HG03025 (cell line): Measurements from ENCODE around the gene HTT.

ENCODE experiments used
- ATAC-seq: cut with Tn5 transposase; IDR thresholded peaks from one replicate; pipeline ENCODE4 v1.9.1; 2021; ENCODE audit warnings: mild to moderate bottlenecking, moderate library complexity; ENCODE audit not compliant: unreplicated experiment, low FRiP score

Gene HTT

DNA sequence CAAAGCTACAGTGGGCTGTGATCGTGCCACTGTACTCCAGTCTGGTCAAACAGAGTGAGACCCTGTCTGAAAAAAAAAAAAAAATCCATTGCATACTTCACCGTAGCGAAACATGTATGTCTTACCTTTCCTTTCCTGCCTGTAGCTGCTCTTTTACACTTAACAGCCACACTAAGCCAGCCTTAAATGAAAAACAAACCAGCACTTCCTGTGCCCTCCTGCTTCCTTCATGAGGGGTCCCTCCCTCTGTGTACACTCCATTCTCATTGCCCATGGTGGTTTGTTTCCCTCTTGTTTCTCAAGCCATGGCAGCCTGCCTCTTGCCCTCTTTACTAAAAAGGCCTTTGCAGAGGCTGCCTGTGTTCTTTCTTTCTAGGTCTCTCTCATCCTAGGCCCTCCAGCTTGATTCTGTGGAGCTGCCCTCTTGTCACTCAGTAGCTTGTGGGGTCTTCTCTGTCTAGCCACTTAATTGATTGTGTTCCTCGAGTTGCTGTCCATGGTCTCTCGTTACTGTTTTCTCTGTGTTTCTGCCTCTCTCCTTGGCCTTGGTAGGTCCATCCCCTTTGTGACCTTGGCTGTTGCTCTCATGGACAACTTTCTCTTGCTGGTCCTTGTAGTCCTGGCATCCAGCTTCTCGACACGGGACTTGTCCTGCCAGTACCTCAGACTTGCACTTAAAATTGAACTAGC is 122.3 kb downstream of the HTT start:
- ATAC-seq, result no peak

DNA sequence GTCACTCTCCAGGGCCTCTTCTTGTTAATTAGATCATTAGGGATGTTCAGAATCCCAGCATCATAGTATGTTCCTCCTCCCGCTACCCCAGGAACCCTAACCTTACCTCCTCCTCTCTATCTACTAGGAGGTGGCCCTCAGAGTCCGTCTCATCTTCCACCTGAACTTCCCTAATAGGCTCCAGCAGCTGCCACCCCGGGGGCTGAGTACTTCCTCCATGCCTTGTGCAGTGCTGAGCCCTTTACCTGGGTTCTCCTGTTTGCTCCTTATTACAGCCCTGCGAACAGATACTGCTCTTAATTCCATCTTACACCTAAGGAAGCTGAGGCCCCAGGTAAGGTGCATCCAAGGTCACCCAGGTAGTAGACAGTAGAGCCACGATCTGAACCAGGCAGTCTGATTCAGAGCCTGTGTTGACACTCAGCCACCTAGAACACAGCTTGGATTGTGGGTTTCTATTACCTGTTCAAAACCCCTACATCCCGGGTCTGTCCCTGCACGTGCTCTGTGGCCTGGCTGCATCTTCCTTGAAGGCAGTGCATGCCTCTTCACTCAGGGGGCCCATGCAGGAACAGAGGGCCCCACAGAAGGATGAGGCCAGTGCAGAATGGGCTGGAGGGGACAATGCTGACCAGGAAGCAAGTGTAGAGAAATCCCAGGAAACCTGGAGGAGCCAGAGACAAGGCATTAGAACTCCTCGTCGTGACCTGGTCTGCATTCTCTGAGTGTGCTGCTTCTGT is 123.1 kb downstream of the HTT start:
- no peak for ATAC-seq

DNA sequence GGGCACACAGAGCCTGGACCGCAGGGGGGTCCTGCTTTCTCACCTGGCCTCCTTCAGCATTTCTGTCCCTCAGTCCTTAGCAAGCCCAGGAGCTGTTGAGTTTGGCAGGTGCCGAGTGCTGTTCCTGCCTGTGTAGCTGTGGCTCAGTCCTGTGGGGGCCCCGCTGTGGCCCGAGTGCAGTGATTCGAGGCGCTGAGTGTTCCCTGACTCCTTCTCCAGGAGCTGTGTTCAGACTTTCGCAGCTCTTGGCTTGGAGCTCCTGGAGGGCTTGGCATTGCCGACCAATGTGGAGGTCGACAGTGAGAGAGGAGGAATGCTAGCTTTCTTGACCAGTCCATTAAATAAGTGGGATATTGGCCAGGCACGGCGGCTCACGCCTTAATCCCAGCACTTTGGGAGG is 124.4 kb downstream of the HTT start:
- ATAC-seq, result no peak

DNA sequence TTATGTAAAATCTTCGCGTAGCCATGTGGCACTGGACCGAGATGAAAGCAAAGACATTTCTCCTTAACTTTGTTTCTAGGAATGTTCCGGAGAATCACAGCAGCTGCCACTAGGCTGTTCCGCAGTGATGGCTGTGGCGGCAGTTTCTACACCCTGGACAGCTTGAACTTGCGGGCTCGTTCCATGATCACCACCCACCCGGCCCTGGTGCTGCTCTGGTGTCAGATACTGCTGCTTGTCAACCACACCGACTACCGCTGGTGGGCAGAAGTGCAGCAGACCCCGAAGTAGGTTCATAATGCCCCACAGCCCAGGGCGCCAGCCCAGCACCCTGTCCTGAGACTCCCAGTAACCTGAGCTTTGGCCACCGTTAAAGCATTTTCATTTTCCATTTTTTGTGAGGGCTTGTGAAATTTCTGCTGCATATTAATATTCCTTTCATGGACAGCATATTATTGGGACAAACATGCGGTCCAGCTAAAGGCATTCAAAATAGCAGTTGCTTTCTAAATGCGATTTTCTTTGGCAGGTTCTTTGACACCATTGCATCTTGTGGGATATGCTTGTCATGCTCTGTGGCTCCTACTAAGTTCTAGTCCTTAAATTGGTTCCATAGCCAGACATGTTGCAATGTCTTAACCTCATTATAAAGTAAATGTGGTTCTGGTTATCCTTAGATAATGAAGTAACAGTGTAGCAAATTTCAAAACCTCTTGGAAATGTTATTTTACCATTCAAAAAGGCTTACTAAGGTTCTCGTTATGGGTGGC is 125.4 kb downstream of the HTT start:
- ATAC-seq, result no peak

DNA sequence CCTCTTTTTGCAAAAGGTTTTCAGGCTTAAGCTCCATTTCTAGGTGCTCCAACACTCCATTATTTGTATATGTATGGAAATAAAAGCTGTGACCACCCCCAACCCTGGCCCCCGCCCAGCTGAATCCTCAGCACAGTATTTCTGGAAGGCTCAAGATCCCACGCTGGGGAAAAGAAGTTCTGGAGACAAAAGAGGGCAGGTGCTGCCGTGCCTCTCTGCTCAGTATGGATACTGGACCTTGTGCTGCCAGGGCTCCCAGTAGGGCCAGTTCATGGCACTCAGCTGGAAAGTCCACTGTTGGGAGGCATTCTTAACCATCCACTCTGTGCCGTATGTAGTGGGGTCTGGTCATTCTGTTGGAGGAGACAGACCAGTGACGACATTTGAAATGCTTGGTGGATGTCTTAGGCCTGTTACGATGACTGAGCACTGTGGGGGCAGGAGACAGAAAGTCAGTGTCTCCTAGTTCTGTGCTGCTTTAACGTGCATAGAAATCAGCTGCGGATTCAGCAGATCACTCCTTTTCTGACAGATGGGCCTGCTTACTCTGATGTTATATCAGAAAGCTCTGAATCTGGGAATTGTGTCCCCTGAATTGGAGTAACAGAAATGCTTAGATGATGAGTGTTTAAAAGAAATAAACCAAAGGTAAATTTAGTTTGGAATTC is 126.1 kb downstream of the HTT start:
- ATAC-seq, result no peak

DNA sequence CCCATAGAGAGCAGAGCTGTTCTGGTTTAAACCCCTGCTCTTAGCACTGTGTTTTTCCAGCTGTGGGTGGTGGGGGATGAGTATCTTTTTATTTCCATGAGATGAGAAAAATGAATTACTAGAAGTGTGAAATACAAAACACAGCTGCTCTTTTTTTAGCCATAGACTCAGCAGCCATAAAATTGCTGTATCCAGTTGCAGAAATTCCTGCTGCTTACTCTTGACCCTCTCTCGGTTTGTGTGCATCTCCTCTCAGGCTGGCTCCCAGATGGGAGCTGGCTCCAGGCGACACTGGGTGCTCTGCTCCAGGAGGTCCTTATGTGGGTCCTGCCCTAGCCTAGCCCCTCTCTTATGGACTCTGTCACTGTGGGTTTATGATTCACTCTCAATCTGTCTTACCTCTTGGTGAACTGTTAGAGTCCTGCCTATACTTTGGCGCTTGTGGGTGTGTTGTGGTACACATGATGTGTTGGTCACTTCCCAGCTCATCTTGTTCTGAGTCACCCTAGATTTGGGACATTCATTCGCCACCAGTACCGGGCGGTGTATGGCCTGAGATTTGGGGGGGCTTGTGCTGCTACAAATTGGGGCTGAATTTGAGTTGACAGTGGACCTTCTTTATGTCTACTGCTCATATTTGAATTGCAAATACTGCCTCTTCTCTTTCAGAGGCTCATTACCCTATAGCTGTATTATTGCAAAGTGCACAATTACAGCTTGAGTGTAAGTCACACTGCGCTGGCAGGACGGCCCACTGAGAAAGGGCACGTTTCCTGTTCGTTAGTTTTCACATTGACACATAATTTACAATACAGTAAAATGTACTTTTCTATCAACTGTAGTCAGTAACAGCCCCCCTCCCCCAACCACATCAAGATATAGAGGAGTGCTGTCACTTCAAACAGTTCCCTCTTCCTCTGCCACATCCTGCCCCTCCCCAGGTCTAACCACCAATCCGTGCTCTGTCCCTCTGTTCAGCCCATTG is 127.5 kb downstream of the HTT start:
- no peak for ATAC-seq

DNA sequence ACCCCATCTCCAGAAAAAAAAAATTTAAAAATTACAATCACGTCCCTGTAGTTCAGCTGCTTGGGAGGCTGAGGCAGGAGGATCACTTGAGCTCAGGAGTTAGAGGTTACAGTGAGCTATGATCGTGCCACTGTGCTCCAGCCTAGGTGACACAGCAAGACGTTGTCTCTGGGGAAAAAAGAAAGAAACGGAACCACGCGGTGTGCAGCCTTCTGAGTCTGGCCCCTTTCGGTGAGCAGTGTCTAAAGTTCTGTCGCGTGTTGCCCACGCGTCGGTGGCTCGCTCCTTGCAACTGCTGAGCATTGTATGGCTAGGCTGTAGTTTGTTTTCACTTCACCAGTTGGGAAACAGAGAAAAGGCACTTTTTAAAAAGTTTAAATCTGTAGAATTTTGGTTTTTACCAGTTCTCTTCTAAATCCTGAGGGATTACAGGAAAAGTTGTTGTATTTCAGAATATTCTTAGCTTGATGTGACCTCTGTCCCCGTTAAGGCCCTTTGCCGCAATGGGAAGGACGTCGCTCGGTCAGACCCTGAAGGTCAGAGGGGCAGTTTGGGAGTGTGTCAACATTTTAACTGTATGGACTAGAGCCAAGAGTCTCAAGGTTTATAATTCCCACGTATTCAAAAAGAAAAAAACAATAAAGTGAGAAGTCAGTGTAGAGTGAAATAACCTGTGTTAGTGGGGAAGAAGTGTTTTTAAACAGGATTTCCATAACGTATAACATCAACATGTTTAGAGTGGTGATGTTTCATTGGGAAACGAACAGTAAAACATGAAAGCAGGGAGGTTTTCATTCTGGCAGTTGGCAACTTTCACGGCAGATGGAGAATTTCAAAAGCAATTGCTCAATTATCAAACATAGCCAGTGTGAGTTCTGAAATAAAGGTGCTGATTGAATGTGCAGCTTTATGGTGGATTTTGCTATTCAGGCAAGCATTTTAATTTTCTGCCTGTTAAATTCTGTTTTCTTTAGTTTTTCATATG is 128.6 kb downstream of the HTT start:
- ATAC-seq, result no peak

DNA sequence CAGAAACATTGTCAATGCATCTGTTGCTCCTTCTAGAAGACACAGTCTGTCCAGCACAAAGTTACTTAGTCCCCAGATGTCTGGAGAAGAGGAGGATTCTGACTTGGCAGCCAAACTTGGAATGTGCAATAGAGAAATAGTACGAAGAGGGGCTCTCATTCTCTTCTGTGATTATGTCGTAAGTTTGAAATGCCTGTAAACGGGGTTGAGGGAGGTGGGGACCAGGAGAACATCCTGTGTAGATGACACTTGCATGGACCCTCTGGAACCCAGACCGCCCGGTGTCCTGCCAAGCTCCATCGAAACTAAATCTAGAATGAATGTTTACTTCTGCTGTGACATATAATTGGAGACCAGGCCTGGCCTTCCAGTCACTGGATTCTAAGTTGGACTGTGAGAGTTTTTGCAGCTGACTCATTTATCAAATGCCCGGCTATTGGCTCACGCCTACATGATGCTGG is 129.5 kb downstream of the HTT start:
- ATAC-seq, result no peak

DNA sequence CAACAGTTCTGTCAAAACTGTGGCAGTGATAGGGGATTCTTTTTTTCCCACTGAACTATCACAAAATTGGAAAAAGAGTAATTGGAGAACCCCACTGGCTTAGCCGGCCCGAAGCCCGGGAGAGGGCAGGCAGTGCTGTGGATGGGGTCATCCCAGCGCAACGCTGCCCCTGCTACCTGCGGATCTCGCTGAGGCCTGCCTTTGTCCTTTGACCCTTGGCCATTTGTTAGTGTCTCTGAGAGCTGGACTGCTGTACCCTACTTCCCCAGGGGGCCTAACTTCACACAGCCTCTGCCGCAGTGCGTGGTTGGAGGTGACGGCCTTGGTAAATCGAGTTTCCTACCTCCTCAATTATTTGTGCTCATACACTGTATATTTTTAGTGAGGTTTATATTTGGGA is 131.5 kb downstream of the HTT start:
- ATAC-seq, result no peak

DNA sequence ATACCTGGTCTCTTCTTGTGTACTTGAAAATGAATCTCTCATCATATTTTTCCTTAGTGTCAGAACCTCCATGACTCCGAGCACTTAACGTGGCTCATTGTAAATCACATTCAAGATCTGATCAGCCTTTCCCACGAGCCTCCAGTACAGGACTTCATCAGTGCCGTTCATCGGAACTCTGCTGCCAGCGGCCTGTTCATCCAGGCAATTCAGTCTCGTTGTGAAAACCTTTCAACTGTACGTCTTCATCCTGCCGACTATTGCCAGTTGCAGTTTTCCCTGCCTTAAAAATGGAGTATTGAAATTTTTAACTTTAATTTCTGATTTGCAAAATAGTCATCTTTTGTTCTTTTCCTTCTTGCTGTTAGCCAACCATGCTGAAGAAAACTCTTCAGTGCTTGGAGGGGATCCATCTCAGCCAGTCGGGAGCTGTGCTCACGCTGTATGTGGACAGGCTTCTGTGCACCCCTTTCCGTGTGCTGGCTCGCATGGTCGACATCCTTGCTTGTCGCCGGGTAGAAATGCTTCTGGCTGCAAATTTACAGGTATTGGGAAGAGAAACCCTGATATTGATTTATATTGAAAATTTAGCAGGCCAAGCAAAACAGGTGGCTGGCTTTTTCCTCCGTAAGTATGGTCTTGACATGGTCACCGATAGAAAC is 132.1 kb downstream of the HTT start:
- ATAC-seq, result no peak

DNA sequence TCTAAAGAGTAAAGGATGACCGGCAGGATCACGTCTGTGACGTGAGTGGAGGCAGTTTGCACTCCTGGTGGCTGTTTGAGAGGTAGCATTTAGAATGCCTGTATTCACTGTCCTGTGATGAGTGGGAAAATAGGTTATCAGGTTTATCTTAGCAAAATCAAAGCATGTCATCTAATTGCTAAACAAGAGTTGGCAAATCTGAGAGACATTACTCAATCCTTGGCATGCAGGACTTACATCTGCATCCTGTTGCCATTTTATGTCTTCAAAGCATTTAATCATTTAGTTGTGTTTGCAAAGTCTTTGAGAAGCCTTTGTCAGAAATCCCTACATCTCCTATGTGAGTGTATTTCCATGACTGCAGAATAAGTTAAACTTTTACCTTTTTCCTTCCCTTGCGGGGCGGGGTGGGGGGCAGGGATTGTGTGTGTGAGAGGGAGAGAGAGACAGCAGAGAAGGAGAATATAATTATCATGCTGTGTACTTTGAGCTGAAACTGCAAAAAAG is 133.1 kb downstream of the HTT start:
- ATAC-seq, result no peak

DNA sequence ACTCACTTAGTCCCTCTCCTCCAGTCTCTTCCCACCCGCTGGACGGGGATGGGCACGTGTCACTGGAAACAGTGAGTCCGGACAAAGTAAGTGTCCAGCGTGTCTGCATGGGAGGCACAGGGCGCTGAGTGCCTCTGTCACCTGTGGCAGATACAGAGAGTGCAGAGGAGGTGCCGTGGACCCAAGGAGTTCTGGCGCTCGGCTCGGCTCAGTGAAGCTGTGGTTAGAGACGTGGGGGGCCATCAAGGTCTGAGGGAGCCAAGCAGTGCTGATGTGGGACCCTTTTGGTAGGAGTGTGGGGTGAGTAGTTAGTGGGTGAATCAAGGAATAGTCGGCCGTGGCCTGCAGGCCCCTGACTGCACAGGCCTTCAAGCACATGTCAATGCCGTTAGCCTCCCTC is 134.3 kb downstream of the HTT start:
- ATAC-seq, result no peak

DNA sequence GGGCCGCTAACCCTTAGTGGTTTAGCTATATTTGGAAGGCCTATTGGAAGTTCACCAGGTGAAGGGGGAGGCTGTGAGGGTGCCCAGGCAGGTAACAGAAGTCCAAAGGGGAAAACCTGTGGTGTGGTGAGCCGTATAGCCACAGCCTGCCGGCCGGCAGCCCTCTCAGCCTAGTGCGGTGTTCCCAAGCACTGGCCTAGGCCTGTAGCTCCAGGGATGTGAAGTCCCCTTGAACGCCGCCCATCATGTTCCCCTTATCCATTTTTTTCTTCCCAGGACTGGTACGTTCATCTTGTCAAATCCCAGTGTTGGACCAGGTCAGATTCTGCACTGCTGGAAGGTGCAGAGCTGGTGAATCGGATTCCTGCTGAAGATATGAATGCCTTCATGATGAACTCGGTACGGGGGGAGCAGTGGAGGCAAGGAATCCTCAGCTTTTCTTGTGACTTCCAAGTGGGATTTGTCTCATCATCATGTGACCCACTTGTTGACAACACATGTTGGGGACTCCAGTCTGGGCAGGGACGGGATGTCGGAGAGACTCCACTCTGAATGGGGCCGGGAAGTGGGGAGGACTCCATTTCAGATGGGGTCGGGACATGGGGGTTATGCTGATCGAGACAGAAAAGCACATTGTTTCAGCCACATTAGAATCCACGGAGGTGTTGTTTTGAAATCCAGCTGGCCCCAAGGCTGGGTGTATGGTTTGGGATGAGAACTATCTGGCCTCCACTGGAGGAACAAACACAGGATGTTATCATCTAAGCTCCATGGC is 135.3 kb downstream of the HTT start:
- no peak for ATAC-seq

DNA sequence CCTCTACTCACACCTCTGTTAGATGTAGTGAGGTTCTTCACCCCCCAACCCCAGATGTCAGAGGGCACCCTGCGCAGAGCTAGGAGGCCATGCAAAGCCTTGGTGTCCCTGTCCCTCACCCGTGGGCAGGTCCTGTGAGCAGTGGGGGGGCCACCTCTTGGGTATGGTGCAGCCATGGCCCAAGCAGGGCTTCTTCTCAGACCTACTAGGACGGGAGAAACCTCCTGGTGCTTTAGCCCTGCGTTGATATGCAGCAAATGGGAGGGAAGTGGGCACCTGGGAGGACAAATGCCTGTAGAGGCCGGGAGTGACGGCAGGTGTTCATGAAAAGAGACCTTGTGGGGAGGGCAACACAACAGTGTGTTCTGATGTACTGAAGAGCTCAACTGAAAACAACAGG is 136.0 kb downstream of the HTT start:
- ATAC-seq, result no peak

DNA sequence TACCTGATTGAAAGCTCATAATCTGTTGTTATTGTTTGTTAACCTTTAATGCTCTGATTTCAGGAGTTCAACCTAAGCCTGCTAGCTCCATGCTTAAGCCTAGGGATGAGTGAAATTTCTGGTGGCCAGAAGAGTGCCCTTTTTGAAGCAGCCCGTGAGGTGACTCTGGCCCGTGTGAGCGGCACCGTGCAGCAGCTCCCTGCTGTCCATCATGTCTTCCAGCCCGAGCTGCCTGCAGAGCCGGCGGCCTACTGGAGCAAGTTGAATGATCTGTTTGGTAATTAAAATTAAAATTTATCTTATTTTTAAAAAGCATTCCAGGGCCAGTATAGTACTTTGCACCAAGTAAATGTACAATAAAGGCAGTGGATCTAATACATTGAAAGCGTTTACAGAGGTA is 137.4 kb downstream of the HTT start:
- ATAC-seq, result no peak

DNA sequence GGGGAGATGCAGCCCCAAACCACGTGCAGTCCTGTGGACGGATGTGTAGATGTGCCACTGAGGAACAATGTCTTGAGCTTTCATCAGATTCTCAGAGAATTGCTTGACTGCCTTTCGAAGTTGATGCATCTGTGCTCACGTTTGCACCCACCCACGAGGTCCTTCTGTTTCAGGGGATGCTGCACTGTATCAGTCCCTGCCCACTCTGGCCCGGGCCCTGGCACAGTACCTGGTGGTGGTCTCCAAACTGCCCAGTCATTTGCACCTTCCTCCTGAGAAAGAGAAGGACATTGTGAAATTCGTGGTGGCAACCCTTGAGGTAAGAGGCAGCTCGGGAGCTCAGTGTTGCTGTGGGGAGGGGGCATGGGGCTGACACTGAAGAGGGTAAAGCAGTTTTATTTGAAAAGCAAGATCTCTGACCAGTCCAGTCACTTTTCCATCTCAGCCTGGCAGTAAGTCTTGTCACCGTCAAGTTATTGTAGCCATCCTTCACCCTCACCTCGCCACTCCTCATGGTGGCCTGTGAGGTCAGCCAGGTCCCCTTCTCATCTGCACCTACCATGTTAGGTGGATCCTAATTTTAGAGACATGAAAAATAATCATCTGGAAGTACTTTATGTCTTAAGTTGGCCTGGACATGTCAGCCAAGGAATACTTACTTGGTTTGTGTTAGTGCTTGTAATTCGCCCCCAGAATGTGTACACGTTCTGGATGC is 138.1 kb downstream of the HTT start:
- no peak for ATAC-seq

DNA sequence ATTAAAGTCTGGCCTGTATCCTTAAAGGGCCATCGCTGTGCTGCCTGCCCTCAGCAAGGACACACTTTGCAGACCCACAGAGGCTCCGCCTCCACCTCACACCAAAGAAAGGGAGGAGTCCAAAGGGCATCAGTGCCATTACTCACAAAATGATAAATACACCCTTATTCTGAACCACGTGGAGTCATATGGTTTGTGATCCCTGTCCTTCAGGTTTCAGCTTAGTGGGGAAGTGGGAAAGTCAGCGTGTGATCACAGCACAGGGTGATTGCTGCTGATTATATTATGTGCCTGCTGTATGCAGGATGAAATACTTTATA is 138.6 kb downstream of the HTT start:
- no peak for ATAC-seq
